ENCODE results near the gene EIF4H.
"Not testable (repeated sequence)": the region's sequence is repeated elsewhere in the genome, so short reads cannot be mapped to it uniquely, and the experiment has no call there.

EIF4H gene

GRCh38 chr7:74224907-74225306 is 50.8 kb downstream of the EIF4H start:
- ATAC-seq, DNase-seq: not testable (repeated sequence)

- no peak for DNase-seq
- ATAC-seq: no peak
These were observed 51.2 kb downstream of the EIF4H start for GRCh38 chr7:74225400-74225799.

GRCh38 chr7:74226633-74227032 is 52.5 kb downstream of the EIF4H start:
- DNase-seq: no peak
- no peak for ATAC-seq

- DNase-seq (no peak), ATAC-seq (no peak)
These were observed 55.1 kb downstream of the EIF4H start for GRCh38 chr7:74228951-74229900.

GRCh38 chr7:74230446-74231231 is 56.5 kb downstream of the EIF4H start:
- DNase-seq (no peak), ATAC-seq (no peak)

GRCh38 chr7:74231232-74231590 is 57.1 kb downstream of the EIF4H start:
- DNase-seq (no peak), ATAC-seq (peak; percentile 47)

- ATAC-seq (no peak), DNase-seq (no peak)
These were observed 59.6 kb downstream of the EIF4H start for GRCh38 chr7:74233655-74234285.

GRCh38 chr7:74235518-74236268 is 61.5 kb downstream of the EIF4H start:
- no peak for ATAC-seq
- DNase-seq: no peak

GRCh38 chr7:74236284-74236683 is 62.1 kb downstream of the EIF4H start:
- DNase-seq (no peak), ATAC-seq (peak; percentile 67)

- no peak for ATAC-seq
- DNase-seq: no peak
These were observed 66.3 kb downstream of the EIF4H start for GRCh38 chr7:74240482-74240881.

GRCh38 chr7:74242122-74242443 is 67.9 kb downstream of the EIF4H start:
- ATAC-seq: no peak

GRCh38 chr7:74246497-74246896 is 72.3 kb downstream of the EIF4H start:
- no peak for DNase-seq
- ATAC-seq: no peak

More at GRCh38 chr7:74242122-74242443, 67.9 kb downstream of the EIF4H start:
- no peak for DNase-seq

All from stimulated activated naive CD8-positive, alpha-beta T cell treated with anti-CD3 and anti-CD28 coated beads, Interleukin-15, Interleukin-2, amounts not matched to agents 100 U/mL and 50 U/mL, for 24 hours (primary cell).